WTC11 (cell line): ENCODE results near the gene SMIM38. TPM values are rescaled to one million over a fixed set of nuclear protein-coding genes. Genes with fewer than 3 reads are reported as not detected.

Source experiments
- ATAC-seq: fragments of 200-7000 bp; cut with Tn5 transposase; 2 replicates; pipeline ENCODE4 v1.10.0; 2021; ENCODE audit warnings: mild to moderate bottlenecking, moderate library complexity
- CTCF ChIA-PET: fragments of 300-600 bp; sonication (Branson Sonifier 250); formaldehyde crosslinking; loops from one replicate; lab custom pipeline; 2021; ENCODE audit warnings: antibody characterized with exemption; lab: Charles Lee
- POLR2A ChIA-PET: fragments of 350-600 bp; sonication (Branson Sonifier 250); formaldehyde crosslinking; loops from one replicate; lab custom pipeline; 2021; ENCODE audit warnings: antibody characterized with exemption; lab: Charles Lee
- DNase-seq: peaks from one replicate; pipeline ENCODE4 v3.0.0; 2021; ENCODE audit warnings: low spot score
- H3K27ac Mint-ChIP-seq: 2 replicates; pipeline ENCODE4 v1.8.0; 2021; ENCODE audit warnings: mixed read lengths
- H3K27me3 Mint-ChIP-seq: 2 replicates; pipeline ENCODE4 v1.8.0; 2021; ENCODE audit warnings: low read depth, mild to moderate bottlenecking, moderate library complexity, mixed read lengths
- H3K36me3 Mint-ChIP-seq: 2 replicates; pipeline ENCODE4 v1.8.0; 2021; ENCODE audit warnings: mixed read lengths
- H3K4me1 Mint-ChIP-seq: 2 replicates; pipeline ENCODE4 v1.8.0; 2022; ENCODE audit warnings: mixed read lengths
- H3K4me3 Mint-ChIP-seq: 2 replicates; pipeline ENCODE4 v1.8.0; 2021; ENCODE audit warnings: mild to moderate bottlenecking, moderate library complexity, mixed read lengths
- H3K9me3 Mint-ChIP-seq: 2 replicates; pipeline ENCODE4 v1.8.0; 2021; ENCODE audit warnings: mixed read lengths
- ATF3 ChIP-seq: sonication (generic); formaldehyde crosslinking; conservative IDR thresholded peaks from 2 replicates; pipeline ENCODE4 v1.8.1; 2022; ENCODE audit warnings: mild to moderate bottlenecking, missing genetic modification reagents
- E2F1 ChIP-seq: sonication (generic); formaldehyde crosslinking; IDR thresholded peaks from 2 replicates; pipeline ENCODE4 v1.8.0; 2022; ENCODE audit warnings: mild to moderate bottlenecking, missing genetic modification reagents
- ETV6 ChIP-seq: sonication (generic); formaldehyde crosslinking; IDR thresholded peaks from 2 replicates; pipeline ENCODE4 v1.8.1; 2022; ENCODE audit warnings: mild to moderate bottlenecking, missing genetic modification reagents
- FOXJ3 ChIP-seq: sonication (generic); formaldehyde crosslinking; IDR thresholded peaks from 2 replicates; pipeline ENCODE4 v1.9.0; 2021; ENCODE audit warnings: missing genetic modification reagents, mild to moderate bottlenecking, borderline replicate concordance
- FOXP1 ChIP-seq: sonication (generic); formaldehyde crosslinking; IDR thresholded peaks from 2 replicates; pipeline ENCODE4 v1.8.0; 2022; ENCODE audit warnings: missing genetic modification reagents, mild to moderate bottlenecking, moderate library complexity, borderline replicate concordance
- GTF2I ChIP-seq: fragments of 250-450 bp; sonication (Bioruptor Pico); conservative IDR thresholded peaks from 2 replicates; pipeline ENCODE4 v1.4.0; 2021; ENCODE audit warnings: mild to moderate bottlenecking
- HMGXB4 ChIP-seq: sonication (generic); formaldehyde crosslinking; IDR thresholded peaks from 2 replicates; pipeline ENCODE4 v1.8.1; 2023; ENCODE audit warnings: mild to moderate bottlenecking, moderate library complexity, missing genetic modification reagents
- MYBL2 ChIP-seq: sonication (generic); formaldehyde crosslinking; IDR thresholded peaks from 2 replicates; pipeline ENCODE4 v1.8.1; 2023; ENCODE audit warnings: mild to moderate bottlenecking, moderate library complexity, missing genetic modification reagents
- RORB ChIP-seq: fragments of 250-450 bp; sonication (Bioruptor Pico); IDR thresholded peaks from 2 replicates; pipeline ENCODE4 v1.9.0; 2021; ENCODE audit warnings: mild to moderate bottlenecking
- SOX15 ChIP-seq: fragments of 250-450 bp; sonication (Bioruptor Pico); IDR thresholded peaks from 2 replicates; pipeline ENCODE4 v1.9.0; 2021; ENCODE audit warnings: mild to moderate bottlenecking
- STAT6 ChIP-seq: sonication (generic); formaldehyde crosslinking; conservative IDR thresholded peaks from 2 replicates; pipeline ENCODE4 v1.8.1; 2023; ENCODE audit warnings: mild to moderate bottlenecking, low read depth, missing genetic modification reagents, moderate library complexity
- ZBTB21 ChIP-seq: sonication (generic); formaldehyde crosslinking; IDR thresholded peaks from 2 replicates; pipeline ENCODE4 v1.8.1; 2023; ENCODE audit warnings: mild to moderate bottlenecking, missing genetic modification reagents, borderline replicate concordance
- ZBTB43 ChIP-seq: sonication (generic); formaldehyde crosslinking; IDR thresholded peaks from 2 replicates; pipeline ENCODE4 v1.8.1; 2023; ENCODE audit warnings: mild to moderate bottlenecking, missing genetic modification reagents
- ZNF263 ChIP-seq: sonication (generic); formaldehyde crosslinking; IDR thresholded peaks from 2 replicates; pipeline ENCODE4 v1.8.1; 2022; ENCODE audit warnings: low read depth, mild to moderate bottlenecking, moderate library complexity, missing genetic modification reagents
- ZNF425 ChIP-seq: fragments of 250-450 bp; sonication (Bioruptor Pico); conservative IDR thresholded peaks from 2 replicates; pipeline ENCODE4 v1.9.0; 2021; ENCODE audit warnings: mild to moderate bottlenecking
- total RNA-seq: library from RNA; stranded (reverse); gene quantifications from 3 replicates; pipeline ENCODE4 v1.2.3, GENCODE V29; 2021

SMIM38 gene
- total RNA-seq, 1 experiment from 2014 or later, result 0.39 TPM

- Mint-ChIP-seq H3K4me1 (peaks cover 4% of the 10 kb centered on the region), H3K27me3 (no peaks in the 10 kb centered on the region; the same call in 1 of the 2 replicates), H3K27ac (no peak overlapping the region), H3K36me3 (no peaks in the 10 kb centered on the region), H3K4me3 (no peak overlapping the region), H3K9me3 (peaks cover 12% of the 10 kb centered on the region)
- no peak for DNase-seq
- no peak for ATAC-seq
- POLR2A ChIA-PET, result interaction anchor here (0.7 kb wide), 1 partner anchor 97 kb away, joined by 3 read pairs; no protein-coding TSS in a partner anchor
- TF ChIP-seq ZBTB43 (CRISPR knock-in tag) (no peak), ATF3 (CRISPR knock-in tag) (no peak), FOXJ3 (no peak), SOX15 (CRISPR knock-in tag) (no peak), ZNF425 (CRISPR knock-in tag) (no peak), GTF2I (CRISPR knock-in tag) (no peak), ETV6 (CRISPR knock-in tag) (no peak), STAT6 (CRISPR knock-in tag) (no peak), FOXP1 (CRISPR knock-in tag) (no peak), MYBL2 (CRISPR knock-in tag) (no peak), RORB (CRISPR knock-in tag) (no peak), HMGXB4 (no peak), ZBTB21 (no peak), ZNF263 (no peak), E2F1 (no peak)
- CTCF ChIA-PET, result interaction anchor here (2.4 kb wide), 1 partner anchor 68 kb away, joined by 15 read pairs; no protein-coding TSS in a partner anchor
Observed at GRCh38 chr11:69199583-69200315, 44.0 kb downstream of the SMIM38 start.
